Liver (tissue), 3 donors: Measurements from ENCODE around the gene PRKCD.

Experiments
- GABPA ChIP-seq, 2 donors: IDR thresholded peaks in 1 of 2; conservative IDR thresholded peaks in 1 of 2; 2 replicates each; pipeline ENCODE4 v1.6.1; 2016; ENCODE audit warnings: antibody characterized with exemption in 2 of 2, mild to moderate bottlenecking in 1 of 2, moderate library complexity in 1 of 2
- TAF1 ChIP-seq: conservative IDR thresholded peaks from 2 replicates; pipeline ENCODE4 v1.6.1; 2016; ENCODE audit warnings: antibody characterized with exemption, mild to moderate bottlenecking
- TF ChIP-seq, protein P1 (sequence below): fragments of 150-350 bp; IDR thresholded peaks from 2 replicates; pipeline ENCODE4 v1.5.1; 2017; ENCODE audit warnings: improper control_type of control experiment, low read depth, low read length; ENCODE audit not compliant: missing input control
- donor health status: healthy.
- donor health status: healthy.

DNA sequence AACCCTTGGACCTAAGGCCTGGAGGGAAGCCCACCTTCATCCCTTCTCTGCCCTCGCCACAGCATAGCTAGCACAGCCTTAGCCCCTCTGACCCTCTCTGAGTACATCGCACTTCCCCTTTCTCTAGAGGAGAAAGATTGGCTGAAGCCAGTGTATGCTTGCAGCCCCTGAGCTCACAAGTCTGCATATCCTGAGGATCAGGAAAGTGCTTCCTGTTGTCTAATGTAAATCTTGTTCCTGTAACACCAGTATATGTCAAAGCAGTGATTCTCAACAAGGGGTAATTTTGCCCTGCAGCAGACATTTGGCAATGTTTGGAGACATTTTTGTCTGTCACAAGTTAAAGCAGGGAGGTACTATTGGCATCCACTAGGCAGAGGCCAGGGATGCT lies 2.2 kb upstream of the PRKCD start:
- TF ChIP-seq, protein P1, sequence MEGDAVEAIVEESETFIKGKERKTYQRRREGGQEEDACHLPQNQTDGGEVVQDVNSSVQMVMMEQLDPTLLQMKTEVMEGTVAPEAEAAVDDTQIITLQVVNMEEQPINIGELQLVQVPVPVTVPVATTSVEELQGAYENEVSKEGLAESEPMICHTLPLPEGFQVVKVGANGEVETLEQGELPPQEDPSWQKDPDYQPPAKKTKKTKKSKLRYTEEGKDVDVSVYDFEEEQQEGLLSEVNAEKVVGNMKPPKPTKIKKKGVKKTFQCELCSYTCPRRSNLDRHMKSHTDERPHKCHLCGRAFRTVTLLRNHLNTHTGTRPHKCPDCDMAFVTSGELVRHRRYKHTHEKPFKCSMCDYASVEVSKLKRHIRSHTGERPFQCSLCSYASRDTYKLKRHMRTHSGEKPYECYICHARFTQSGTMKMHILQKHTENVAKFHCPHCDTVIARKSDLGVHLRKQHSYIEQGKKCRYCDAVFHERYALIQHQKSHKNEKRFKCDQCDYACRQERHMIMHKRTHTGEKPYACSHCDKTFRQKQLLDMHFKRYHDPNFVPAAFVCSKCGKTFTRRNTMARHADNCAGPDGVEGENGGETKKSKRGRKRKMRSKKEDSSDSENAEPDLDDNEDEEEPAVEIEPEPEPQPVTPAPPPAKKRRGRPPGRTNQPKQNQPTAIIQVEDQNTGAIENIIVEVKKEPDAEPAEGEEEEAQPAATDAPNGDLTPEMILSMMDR, result no peak
- TF ChIP-seq TAF1 (no peak), GABPA (IDR thresholded peaks at IDR 0.05 in 1 of 2, conservative IDR thresholded peaks at IDR 0.05 in 1 of 2) (no peak)
